NCI-H345 (cell line): ENCODE results near the gene GALNT14.
"Not testable (repeated sequence)": the region's sequence is repeated elsewhere in the genome, so short reads cannot be mapped to it uniquely, and the experiment has no call there.

Experiments
- DNase-seq: peaks from one replicate; lab custom pipeline; 2025; lab: John Stamatoyannopoulos, UW

GALNT14 gene

GRCh38 chr2:30938196-30938595 is 200.0 kb downstream of the GALNT14 start:
- no peak for DNase-seq

DNA sequence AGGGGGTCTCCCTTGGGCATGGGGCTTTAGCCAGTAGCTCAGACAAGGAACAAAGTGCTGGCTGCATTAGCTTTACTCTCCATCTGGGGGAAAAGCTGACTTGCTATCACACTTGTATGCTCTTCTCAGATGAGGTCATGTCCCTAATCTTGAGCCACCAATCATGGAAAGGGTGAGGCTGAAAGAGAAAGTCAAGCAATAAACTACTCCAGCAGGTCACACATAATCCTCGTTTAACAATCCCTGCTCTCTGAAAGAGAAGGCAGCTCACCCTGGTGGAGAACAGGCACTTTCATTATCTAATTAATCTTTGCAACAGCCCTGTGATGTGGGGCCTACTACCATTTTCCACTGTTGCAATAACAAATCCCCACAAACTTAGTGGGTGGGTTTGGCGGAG is 201.3 kb downstream of the GALNT14 start:
- DNase-seq: no peak

- DNase-seq: no peak
These were observed 202.4 kb downstream of the GALNT14 start for GRCh38 chr2:30935795-30936194.

DNA sequence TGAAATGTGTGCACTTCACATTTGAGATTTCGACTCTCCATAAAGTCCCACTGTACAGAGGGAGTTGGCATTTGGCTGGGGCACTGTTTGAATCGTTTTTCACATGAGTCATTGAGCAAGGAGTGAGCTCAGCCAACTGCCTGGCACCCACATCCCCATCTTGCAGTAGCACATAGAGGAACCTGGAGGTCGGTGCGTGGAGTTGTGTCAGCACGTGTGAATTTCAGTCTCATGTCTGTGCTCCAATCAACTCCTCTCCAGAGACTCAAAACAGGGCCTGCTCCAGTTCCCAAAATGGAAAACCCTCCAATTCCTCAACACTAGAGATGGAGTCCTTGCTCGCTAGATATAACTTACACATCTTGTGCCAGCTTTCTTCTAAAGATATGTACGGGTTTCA is 204.2 kb downstream of the GALNT14 start:
- no peak for DNase-seq

DNA sequence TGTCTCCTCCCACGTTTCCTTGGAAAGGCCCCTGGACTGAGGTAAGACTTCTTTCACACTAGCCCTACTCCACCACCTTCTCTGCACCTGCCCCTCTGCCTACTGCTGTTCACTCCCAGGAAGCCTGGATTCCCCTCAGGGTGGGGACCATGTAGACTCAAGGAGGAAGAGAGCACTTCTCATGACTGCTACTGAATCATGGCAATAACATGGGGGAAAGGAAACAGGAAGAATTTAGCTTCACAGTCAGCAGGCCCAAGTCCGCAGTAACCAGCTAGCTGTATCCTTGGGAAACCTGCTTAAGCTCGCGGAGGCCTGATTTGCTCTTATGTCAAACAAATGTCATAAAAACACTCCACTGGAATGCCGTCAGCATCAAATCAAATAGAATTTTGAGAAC is 204.7 kb downstream of the GALNT14 start:
- DNase-seq: no peak

DNA sequence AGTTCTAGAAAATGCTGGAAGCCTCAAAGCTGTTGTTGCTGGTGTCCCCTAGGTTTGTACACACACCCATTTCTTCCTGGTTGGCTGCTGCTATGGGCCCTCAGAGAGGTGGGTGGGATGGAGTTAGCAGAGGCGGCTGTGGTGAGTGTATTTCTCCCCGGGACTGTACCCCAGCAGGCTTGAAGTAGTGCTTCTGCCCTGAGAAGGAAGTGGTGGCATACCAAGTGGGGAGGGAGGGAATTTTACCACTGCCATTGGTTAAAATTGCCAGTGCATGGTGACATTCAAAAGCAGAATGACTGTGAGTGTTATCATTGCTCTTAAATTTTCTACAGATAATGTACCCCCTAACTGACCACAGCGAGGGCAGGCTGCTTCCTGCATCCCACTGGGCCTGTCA is 205.4 kb downstream of the GALNT14 start:
- no peak for DNase-seq

DNA sequence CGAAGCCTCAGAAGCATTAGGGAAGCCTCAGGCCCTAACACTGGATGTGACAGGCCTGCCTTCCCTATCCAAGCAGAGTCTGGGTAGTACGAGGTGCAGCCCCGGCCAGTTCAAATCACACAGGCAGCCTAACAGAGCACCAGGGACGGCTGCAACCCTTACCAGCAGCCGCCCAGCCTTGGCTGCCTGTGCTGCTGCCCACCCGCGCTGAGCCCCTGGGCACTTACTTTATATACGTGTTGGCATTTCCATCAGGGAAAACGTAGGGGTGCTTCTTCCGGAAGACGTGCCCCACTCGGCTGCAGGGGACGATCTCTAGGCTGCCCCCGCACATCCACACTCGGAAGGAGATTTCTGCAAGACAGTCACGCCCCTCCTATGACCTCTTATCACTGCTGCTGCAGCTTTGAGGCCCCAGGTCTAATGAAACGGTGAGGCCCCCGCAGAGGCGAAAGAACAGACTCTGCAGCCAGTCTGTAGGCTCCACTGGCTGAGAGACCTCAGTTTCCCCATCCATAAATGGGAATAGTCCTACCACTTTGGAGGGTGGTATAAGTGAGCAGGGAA is 206.3 kb downstream of the GALNT14 start:
- DNase-seq: no peak

DNA sequence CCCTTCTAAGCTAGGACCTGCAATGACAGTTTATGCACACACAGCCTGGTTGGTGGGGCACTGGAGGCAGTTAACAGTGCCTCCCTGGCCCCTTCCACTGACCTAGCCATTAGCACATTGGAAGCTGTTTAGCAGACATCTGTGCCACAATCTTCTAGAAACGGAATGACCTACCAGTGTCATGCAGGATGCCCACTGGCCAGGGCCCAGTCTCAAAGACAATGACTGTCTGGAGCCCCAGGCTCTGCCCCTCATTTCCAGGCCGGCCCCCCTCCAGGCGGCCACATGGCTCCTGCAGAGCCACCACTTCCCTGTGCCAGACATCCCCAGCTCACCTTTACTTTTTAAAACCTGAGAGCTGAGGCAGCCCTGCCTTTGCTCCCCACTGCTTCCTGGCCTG is 207.5 kb downstream of the GALNT14 start:
- DNase-seq: no peak

GRCh38 chr2:30927465-30928075 is 210.7 kb downstream of the GALNT14 start:
- DNase-seq: no peak

DNA sequence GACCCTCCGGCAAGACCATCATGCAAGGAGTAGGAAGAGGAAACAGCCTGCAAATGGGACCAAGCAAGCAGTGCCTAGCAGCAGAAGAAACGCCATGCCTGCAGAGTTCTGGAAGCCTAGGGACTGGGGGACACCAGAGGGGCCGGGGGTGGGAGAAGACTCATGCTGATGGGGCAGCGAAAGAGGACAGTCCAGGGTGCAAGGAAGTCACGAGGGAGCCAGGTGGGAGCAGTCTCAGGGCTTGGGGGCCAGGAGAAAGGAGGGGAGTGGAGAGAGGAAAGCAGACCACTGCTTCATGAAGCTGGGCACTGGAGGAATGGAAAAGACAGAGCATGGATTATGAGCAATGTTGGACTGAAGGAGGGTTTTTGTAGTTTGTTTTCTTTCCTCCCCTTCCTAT is 211.6 kb downstream of the GALNT14 start:
- no peak for DNase-seq

DNA sequence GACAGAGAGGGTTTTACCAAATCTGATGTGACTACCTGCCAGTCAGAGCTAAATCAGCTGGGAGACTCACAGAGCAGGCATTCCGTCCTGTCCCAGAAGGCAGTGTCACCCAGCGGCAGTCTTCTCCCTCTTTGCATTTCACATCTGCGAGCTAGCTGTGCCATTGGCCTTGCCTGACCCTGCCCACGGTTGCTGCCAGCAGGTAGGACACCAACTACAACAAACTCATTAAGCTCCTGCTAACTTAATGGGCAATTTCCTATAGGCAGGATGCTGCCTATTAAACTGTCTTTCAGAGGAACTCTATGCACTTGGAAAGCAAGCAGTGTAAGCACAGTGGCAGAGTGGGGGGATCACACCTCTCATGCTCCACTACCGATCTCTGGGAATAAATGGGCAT is 214.6 kb downstream of the GALNT14 start:
- DNase-seq: no peak

DNA sequence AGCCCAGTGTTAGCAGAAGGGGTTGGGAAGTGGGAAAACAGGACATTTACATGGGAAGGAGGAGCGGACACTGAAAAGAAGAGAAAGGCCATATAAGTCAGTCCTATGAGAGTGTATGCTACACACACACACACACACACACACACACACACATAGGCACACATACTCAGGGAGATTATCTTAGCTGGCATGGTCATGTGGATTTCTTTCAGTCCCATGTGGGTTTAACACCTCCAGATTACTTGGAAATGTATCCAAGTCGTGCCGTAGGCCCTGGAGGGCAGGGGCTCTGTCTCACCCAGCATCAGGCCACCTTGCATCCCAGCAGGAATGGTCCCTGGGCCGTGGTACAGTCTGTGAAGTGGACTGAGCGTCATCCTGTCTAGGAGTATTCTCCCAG is 217.7 kb downstream of the GALNT14 start:
- no peak for DNase-seq

DNA sequence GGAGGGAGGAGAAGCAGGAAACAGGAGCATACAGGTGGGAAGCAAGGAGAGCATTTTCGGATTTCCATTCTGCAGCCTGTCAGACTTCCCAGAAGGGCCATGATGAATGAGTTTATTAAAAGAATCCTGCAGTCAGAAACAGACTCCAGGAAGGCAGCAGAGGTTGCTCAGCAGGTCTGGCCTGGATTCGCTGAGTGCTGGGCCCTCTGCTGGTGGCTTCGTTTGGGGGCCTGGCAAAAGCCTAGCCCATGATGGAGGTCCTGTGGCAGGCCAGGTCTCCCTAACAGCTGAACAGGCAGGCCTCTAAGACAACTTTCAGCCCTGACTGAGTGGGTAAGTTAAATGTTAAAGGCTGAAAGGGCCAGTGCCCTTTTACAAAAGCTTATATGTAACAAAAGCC is 222.8 kb downstream of the GALNT14 start:
- DNase-seq: no peak

DNA sequence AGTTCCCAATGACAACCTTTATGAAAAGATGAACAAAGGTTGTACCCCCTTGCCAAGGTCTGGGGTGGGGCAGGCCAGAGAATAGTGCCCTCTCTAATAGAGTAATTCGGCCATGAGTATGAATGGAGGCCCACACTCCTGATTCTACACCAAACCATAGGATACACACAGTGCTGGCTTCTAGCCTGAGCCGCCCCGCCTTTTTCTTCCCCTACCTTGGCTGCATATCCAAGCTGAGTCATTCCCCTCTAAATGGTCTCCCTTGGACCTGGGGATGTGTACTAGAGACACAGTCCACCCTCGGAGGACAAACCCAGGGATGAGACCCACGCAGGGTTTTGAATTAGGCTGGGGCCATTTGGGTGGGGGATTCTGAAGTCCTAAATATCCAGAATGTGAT is 223.8 kb downstream of the GALNT14 start:
- DNase-seq: no peak

GRCh38 chr2:30912056-30912455 is 226.2 kb downstream of the GALNT14 start:
- no peak for DNase-seq

- no peak for DNase-seq
These were observed 226.9 kb downstream of the GALNT14 start for GRCh38 chr2:30911327-30911726.

DNA sequence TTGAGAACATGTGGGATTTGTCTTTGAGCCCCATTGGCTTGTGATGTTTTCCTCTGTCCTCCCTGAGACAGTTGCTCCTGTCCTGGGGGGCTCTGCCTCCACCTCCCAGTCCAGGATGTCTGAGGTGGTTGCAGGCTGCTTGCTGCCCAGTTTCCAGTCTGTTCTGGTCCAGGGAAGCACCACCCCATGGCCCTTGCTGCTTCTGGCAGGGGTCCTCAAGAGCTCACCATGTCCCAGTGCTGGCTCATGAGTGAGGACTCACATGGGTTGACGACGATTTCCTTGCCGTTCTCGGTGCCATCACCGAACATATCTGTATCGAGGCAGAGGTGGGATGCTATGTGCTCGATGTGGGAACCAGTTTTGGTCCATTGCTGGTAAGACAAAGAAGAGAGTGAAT is 227.6 kb downstream of the GALNT14 start:
- no peak for DNase-seq

DNA sequence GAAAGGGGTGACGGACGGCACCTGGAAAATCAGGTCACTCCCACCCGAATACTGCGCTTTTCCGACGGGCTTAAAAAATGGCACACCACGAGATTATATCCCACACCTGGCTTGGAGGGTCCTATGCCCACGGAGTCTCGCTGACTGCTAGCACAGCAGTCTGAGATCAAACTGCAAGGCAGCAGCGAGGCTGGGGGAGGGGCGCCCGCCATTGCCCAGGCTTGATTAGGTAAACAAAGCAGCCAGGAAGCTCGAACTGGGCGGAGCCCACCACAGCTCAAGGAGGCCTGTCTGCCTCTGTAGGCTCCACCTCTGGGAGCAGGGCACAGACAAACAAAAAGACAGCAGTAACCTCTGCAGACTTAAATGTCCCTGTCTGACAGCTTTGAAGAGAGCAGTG is 233.8 kb downstream of the GALNT14 start:
- not testable (repeated sequence) for DNase-seq

GRCh38 chr2:30903326-30903725 is 234.9 kb downstream of the GALNT14 start:
- DNase-seq: no peak

DNA sequence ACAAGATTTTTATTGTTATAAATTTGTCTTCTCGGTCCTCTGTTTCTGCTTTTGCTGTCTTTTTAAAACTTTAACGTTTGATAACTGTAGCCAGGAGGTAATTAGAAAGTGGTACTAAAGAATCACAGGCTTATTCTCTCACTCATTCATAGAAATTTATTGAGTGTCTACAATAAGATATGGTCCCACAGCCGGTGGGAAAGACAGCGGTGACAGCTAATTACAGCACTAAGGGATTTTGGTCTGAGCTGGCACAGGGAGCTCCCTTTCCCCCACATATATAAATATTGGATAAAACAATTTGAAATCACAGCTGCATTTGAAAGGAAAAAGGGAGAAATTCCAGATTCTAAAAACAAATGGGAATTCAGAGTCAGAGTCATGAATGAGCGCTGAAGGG is 237.9 kb downstream of the GALNT14 start:
- DNase-seq: no peak

DNA sequence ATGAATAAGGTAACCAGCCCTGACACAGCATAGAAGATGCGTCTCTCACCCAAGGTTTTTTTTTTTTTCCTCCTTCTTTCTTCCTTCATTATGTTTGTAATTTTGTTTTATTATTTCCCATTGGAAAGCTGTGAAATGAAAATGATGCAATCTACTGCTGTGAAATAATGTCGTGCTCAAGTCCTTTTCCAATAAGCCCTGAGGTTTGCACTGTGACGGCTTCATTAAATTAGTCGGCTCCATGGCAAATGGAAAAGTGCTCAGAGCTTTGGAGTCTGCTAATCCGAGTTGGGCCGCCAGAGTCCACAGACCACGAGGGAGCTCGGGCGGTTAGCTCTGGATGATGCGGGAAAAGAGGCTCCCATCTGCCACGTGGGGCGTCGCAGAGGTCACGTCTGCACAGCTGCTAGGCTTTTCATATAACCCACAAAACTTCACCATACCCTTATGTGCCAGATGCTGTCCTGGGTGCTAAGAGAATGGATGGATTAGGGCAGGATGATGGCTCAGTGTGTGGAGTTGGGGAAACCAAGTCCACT is 238.7 kb downstream of the GALNT14 start:
- DNase-seq: no peak

DNA sequence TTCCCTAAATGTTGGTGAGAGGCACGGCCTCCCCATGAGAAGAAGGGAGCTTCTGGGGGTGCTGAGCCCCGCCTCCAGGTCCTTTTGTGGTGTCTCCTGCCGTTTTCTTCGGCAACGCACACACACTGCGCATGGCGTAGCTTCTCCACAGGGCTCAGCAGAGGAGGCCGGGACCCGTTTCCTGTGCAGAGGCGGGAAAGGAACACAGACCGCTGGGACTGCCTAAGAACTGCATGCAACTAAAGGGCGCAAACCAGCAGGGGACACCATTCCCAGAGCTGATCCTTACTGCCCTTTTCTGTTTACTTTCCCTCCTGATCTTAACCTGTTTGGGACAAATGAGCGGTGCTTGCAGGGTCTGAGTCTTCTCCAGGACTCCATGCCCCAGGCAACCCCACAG is 240.7 kb downstream of the GALNT14 start:
- no peak for DNase-seq

DNA sequence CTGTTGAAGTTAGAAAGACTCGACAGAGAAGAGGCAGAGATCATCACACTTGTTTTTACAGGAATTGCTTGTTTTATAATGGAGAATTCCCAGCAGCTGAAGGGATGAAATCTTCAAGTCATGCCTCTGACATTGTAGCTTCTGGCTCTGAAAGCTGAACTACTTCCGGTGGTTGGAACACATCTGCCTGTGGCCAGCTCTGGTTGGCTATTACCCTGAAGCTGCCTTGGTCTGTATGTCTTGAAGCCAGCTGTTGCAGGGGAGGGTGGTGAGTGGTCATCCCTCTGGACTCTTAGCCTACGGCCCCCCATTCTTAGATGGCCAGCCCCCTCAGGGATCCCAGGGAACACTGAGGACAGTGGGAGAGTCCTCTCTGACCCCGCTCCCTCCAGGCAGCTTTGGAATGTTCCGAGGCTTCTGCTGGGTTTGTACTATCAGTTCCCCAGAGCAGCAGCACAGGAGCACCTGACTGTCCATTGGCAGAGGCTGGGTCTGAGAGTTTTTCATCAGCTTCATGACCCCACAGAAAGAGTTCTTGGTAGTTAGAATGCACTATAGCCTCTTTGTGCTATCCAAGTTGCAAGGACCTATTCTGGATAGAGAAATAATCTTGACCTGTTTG is 243.6 kb downstream of the GALNT14 start:
- DNase-seq: no peak
